HepG2 (cell line): ENCODE results near the gene MAGI1. TPM values are rescaled to one million over a fixed set of nuclear protein-coding genes. Genes with fewer than 3 reads are reported as not detected.
A peak's percentile ranks its signal among the peaks of the same experiment; 100 is the strongest.

Experiments
- DMTF1 ChIP-seq: sonication (generic); formaldehyde crosslinking; IDR thresholded peaks from 2 replicates; pipeline ENCODE4 v1.4.0; 2020; ENCODE audit warnings: mild to moderate bottlenecking, missing genetic modification reagents
- FOXA3 ChIP-seq: IDR thresholded peaks from 2 replicates; pipeline ENCODE4 v1.6.1; 2016; ENCODE audit warnings: missing genetic modification reagents, missing compliant biosample characterization
- FOXK2 ChIP-seq: fragments of 450-650 bp; IDR thresholded peaks from 2 replicates; pipeline ENCODE4 v1.6.1; 2016
- FOXM1 ChIP-seq: sonication (generic); formaldehyde crosslinking; IDR thresholded peaks from 2 replicates; pipeline ENCODE4 v1.5.0; 2020; ENCODE audit warnings: missing genetic modification reagents
- HMG20A ChIP-seq: IDR thresholded peaks from 2 replicates; pipeline ENCODE4 v1.6.1; 2016; ENCODE audit warnings: borderline replicate concordance
- HOXA3 ChIP-seq: sonication (generic); formaldehyde crosslinking; IDR thresholded peaks from 2 replicates; pipeline ENCODE4 v1.5.0; 2020; ENCODE audit warnings: missing genetic modification reagents
- MLXIP ChIP-seq: sonication (generic); formaldehyde crosslinking; IDR thresholded peaks from 2 replicates; pipeline ENCODE4 v1.9.0; 2021; ENCODE audit warnings: missing genetic modification reagents, borderline replicate concordance
- NFRKB ChIP-seq: fragments of 450-650 bp; IDR thresholded peaks from 2 replicates; pipeline ENCODE4 v1.6.1; 2017
- PPARG ChIP-seq: conservative IDR thresholded peaks from 2 replicates; pipeline ENCODE4 v1.6.1; 2016; ENCODE audit warnings: missing biosample characterization, missing genetic modification reagents
- TBX2 ChIP-seq: sonication (generic); formaldehyde crosslinking; IDR thresholded peaks from 2 replicates; pipeline ENCODE4 v1.5.0; 2020; ENCODE audit warnings: missing genetic modification reagents, mild to moderate bottlenecking, borderline replicate concordance
- TFE3 ChIP-seq: IDR thresholded peaks from 2 replicates; pipeline ENCODE4 v1.6.1; 2016
- YEATS4 ChIP-seq: sonication (generic); formaldehyde crosslinking; IDR thresholded peaks from 2 replicates; pipeline ENCODE4 v1.4.0; 2020; ENCODE audit warnings: missing genetic modification reagents, borderline replicate concordance
- ZFP36L1 ChIP-seq: sonication (generic); formaldehyde crosslinking; IDR thresholded peaks from 2 replicates; pipeline ENCODE4 v1.8.0; 2022; ENCODE audit warnings: mild to moderate bottlenecking, missing genetic modification reagents, moderate library complexity
- ZKSCAN1 ChIP-seq: fragments of 150-350 bp; IDR thresholded peaks from 2 replicates; pipeline ENCODE4 v1.6.1; 2014; ENCODE audit warnings: low read length
- ZNF142 ChIP-seq: sonication (generic); formaldehyde crosslinking; IDR thresholded peaks from 2 replicates; pipeline ENCODE4 v1.4.0; 2020; ENCODE audit warnings: missing genetic modification reagents
- ZNF382 ChIP-seq: sonication (generic); formaldehyde crosslinking; IDR thresholded peaks from 2 replicates; pipeline ENCODE4 v1.5.0; 2020; ENCODE audit warnings: missing genetic modification reagents, mild to moderate bottlenecking, borderline replicate concordance
- ZNF746 ChIP-seq: sonication (generic); formaldehyde crosslinking; IDR thresholded peaks from 2 replicates; pipeline ENCODE4 v1.8.0; 2022; ENCODE audit warnings: mild to moderate bottlenecking, missing genetic modification reagents
- ZNF839 ChIP-seq: sonication (generic); formaldehyde crosslinking; IDR thresholded peaks from 2 replicates; pipeline ENCODE4 v1.4.0; 2020; ENCODE audit warnings: missing genetic modification reagents, mild to moderate bottlenecking, borderline replicate concordance
- polyA plus RNA-seq, 8 experiments: library from polyadenylated mRNA; depleted of rRNA in 3 of 8; stranded (reverse) in 7 of 8; unstranded in 1 of 8; fragments of >200 nt; fragmentation: Illumina TruSeq in 4 of 8; extraction: Trizol in 4 of 8; gene quantifications; 2 replicates each; pipeline versions ENCODE4 v1.2.1 to v1.2.3, GENCODE V29; 2011 to 2016; ENCODE audit warnings: low read depth in 4 of 8, missing spikeins in 1 of 8, mixed read lengths in 1 of 8; ENCODE audit not compliant: insufficient read depth in 1 of 8
- total RNA-seq, 5 experiments: library from RNA; depleted of rRNA; stranded (reverse); fragments of >200 nt; fragmentation: Illumina TruSeq; extraction: Trizol; gene quantifications; 2 replicates each; pipeline ENCODE4 v1.2.3, GENCODE V29; 2016; ENCODE audit warnings: low read depth in 1 of 5

Gene MAGI1
- total and polyA plus RNA-seq, 2 of the 13 experiments (the other 11 are each of a cell fraction or from before 2014, with no cell fraction given), result 22.2 to 26.0 TPM

GRCh38 chr3:66038384-66038725 is 363 bp downstream of the MAGI1 start (continued):
- TF ChIP-seq ZKSCAN1, result no peak
- no peak for TF ChIP-seq NFRKB
- TF ChIP-seq TBX2 (CRISPR knock-in tag), result no peak
- TF ChIP-seq DMTF1 (CRISPR knock-in tag), result no peak
- 0 out of 2 replicates have a peak, but pooled peaks have one; percentile 11 for TF ChIP-seq FOXA3
- TF ChIP-seq ZNF142 (CRISPR knock-in tag), result peak; percentile 86
- no peak for TF ChIP-seq FOXK2
- TF ChIP-seq YEATS4 (CRISPR knock-in tag), result peak; percentile 59; the same call in 1 of the 2 replicates
- no peak for TF ChIP-seq MLXIP (CRISPR knock-in tag)
- no peak for TF ChIP-seq ZNF839 (CRISPR knock-in tag)
- peak; percentile 38; the same call in 1 of the 2 replicates for TF ChIP-seq TFE3 (CRISPR knock-in tag)
- TF ChIP-seq PPARG (CRISPR knock-in tag), result 0 out of 2 replicates have a peak, but pooled peaks have one; percentile 17
- TF ChIP-seq ZFP36L1 (CRISPR knock-in tag), result no peak
- TF ChIP-seq FOXM1, result no peak
- no peak for TF ChIP-seq HMG20A
- TF ChIP-seq ZNF382 (CRISPR knock-in tag), result no peak
- TF ChIP-seq ZNF746 (CRISPR knock-in tag), result no peak
- 0 out of 2 replicates have a peak, but pooled peaks have one; percentile 15 for TF ChIP-seq HOXA3 (CRISPR knock-in tag)
